Measurements from ENCODE around the gene MBNL2. TPM values are rescaled to one million over a fixed set of nuclear protein-coding genes. Genes with fewer than 3 reads are reported as not detected.

The MBNL2 gene
- total and polyA plus RNA-seq, 2 experiments from 2014 or later = 0.55 to 3.2 TPM

DNA sequence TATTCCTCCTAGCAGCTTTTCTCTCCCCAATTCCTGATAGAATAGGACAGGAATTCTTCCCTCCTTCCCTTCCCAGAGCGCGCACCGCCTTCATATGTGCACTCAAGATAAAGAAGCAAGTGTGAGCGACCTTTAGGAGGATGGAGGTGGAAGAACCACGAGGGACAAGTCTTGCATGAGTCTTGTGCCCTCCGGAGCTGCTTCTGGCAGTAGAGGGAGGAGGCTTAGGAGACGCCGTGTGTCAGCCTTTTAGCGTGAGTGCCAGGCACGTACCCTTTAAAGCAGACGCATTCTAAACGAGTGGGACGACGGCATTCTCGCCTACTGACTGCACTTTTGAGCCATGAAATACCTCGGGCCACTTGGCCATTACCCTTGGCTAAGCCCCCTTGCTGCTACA, 116.4 kb downstream of the MBNL2 start (continued):
- TF ChIP-seq CREB1 (CRISPR knock-in tag; IDR thresholded peaks at IDR 0.05; ENCODE audit: low read depth) (no peak), ZNF331 (CRISPR knock-in tag; IDR thresholded peaks at IDR 0.05; ENCODE audit: low read depth) (no peak), ZNF462 (CRISPR knock-in tag; IDR thresholded peaks at IDR 0.05) (no peak)

DNA sequence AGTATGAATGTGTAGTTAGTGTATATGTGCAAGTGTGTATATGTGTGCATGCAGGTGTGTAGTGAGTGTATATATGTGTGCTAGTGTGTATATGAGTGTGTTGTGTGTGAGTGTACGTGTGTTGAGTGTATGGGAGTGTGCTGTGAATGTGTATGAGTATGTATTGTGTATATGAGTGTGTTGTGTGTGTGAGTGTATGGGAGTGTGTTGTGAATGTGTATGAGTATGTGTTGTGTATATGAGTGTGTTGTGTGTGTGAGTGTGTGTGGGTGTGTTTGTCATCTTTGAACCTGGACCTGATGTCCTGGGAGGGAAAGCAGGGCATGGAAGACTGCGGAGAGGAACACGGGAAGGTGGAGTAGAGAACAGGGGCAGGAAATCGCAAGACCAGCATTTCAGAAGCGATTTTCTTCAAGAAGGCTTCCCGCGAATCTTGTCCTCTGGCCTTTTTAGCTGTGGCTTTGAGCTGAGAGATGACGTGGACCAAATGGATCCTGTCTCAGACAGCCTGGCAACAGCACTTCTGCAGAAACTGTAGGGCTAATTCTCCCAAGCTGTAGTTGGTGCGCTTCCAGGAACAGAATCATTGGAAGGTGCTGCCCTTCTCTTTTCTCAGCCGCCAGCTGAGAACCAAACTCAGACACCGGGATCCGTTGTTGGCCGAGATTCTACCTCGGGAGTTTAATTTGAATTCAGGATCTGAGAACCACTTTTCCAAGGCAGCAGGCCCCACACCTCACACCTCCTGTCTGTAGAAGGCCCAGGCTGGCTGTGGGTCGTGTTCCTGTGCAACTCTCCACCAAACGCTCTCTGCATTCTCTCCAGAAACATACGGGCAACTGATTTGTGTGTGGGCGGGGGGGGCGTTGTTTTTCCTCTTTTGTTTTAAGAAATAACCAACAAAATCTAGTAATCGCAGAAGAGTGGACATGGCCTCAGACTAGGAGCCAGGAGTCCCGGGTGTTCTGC, 117.2 kb downstream of the MBNL2 start:
- DNase-seq (ENCODE audit: low spot score) = no peak
- Histone ChIP-seq H3K27ac (ENCODE audit: low read depth) (no peak overlapping the region), H3K4me2 (no peak overlapping the region), H3K4me3 (no peak overlapping the region), H3F3A (replicated peaks; ENCODE audit: low read depth) (no peaks in the 10 kb centered on the region), H2AFZ (0 out of 2 replicates have a peak overlapping the region, but pooled peaks have one; percentile 38), H3K4me1 (ENCODE audit: insufficient read depth) (peaks cover 4% of the 10 kb centered on the region; the same call in 1 of the 2 replicates), H3K36me3 (ENCODE audit: insufficient read depth) (no peaks in the 10 kb centered on the region), H3K79me2 (replicated peaks; ENCODE audit: insufficient read depth) (no peaks in the 10 kb centered on the region), H3K9me2 (ENCODE audit: insufficient read depth) (no peaks in the 10 kb centered on the region), H3K27me3 (ENCODE audit: insufficient read depth) (no peaks in the 10 kb centered on the region), H4K20me1 (replicated peaks; ENCODE audit: insufficient read depth) (no peaks in the 10 kb centered on the region)
- Mint-ChIP-seq H3K36me3 (ENCODE audit: low read depth) (no peaks in the 10 kb centered on the region), H3K27me3 (ENCODE audit: insufficient read depth, low read depth, poor library complexity) (no peaks in the 10 kb centered on the region), H3K9me3 (no peaks in the 10 kb centered on the region), H3K4me1 (peaks cover 4% of the 10 kb centered on the region; the same call in 1 of the 3 replicates), H3K27ac (no peak overlapping the region), H3K4me3 (no peak overlapping the region)
- no peak for ATAC-seq
- no peak for TF ChIP-seq STAT1 (IDR thresholded peaks at IDR 0.05; ENCODE audit: unreplicated experiment)
- TF ChIP-seq, protein P1, sequence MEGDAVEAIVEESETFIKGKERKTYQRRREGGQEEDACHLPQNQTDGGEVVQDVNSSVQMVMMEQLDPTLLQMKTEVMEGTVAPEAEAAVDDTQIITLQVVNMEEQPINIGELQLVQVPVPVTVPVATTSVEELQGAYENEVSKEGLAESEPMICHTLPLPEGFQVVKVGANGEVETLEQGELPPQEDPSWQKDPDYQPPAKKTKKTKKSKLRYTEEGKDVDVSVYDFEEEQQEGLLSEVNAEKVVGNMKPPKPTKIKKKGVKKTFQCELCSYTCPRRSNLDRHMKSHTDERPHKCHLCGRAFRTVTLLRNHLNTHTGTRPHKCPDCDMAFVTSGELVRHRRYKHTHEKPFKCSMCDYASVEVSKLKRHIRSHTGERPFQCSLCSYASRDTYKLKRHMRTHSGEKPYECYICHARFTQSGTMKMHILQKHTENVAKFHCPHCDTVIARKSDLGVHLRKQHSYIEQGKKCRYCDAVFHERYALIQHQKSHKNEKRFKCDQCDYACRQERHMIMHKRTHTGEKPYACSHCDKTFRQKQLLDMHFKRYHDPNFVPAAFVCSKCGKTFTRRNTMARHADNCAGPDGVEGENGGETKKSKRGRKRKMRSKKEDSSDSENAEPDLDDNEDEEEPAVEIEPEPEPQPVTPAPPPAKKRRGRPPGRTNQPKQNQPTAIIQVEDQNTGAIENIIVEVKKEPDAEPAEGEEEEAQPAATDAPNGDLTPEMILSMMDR (conservative IDR thresholded peaks at IDR 0.05; ENCODE audit: low read depth in 2 of 2) = no peak
- TF ChIP-seq POLR2AphosphoS5 (IDR thresholded peaks at IDR 0.05; ENCODE audit: low read depth) = no peak
- no peak for TF ChIP-seq EZH2phosphoT487 (IDR thresholded peaks at IDR 0.05; ENCODE audit: unreplicated experiment)
- TF ChIP-seq JUNB (IDR thresholded peaks at IDR 0.05; ENCODE audit: unreplicated experiment) = no peak
- TF ChIP-seq ETS1 (IDR thresholded peaks at IDR 0.05) = no peak
- TF ChIP-seq ZNF114 (CRISPR knock-in tag; IDR thresholded peaks at IDR 0.05) = no peak
